HL-60 (cell line): Measurements from ENCODE around the gene ULBP2.

Source experiments
- DNase-seq, 2 experiments: peaks; one replicate each; pipeline ENCODE4 v3.0.0-alpha.2; 2010 to 2020; ENCODE audit warnings: low read depth in 1 of 2, low spot score in 1 of 2
- H3K27ac ChIP-seq: fragments of 250-450 bp; sonication (Bioruptor Pico); replicated peaks from 2 replicates; pipeline ENCODE4 v1.5.1; 2020; ENCODE audit warnings: mild to moderate bottlenecking, moderate library complexity
- H3K27me3 ChIP-seq: fragments of 250-450 bp; sonication (Bioruptor Pico); 2 replicates; pipeline ENCODE4 v1.5.1; 2021; ENCODE audit warnings: mild to moderate bottlenecking, moderate library complexity; ENCODE audit not compliant: insufficient read depth, poor library complexity, severe bottlenecking
- H3K4me3 ChIP-seq: replicated peaks from 2 replicates; pipeline ENCODE4 v1.5.1; 2011; ENCODE audit warnings: mild to moderate bottlenecking, control low read depth, low read length; ENCODE audit not compliant: insufficient read depth
- CTCF ChIP-seq: IDR thresholded peaks from one replicate; pipeline ENCODE4 v1.5.1; 2011; ENCODE audit warnings: low read length, control low read depth, inconsistent platforms; ENCODE audit not compliant: insufficient read depth
- GABPA ChIP-seq: IDR thresholded peaks from 2 replicates; pipeline ENCODE4 v1.6.1; 2012; ENCODE audit warnings: low read depth
- POLR2AphosphoS5 ChIP-seq: IDR thresholded peaks from 2 replicates; pipeline ENCODE4 v1.6.1; 2012; ENCODE audit warnings: low read depth
- REST ChIP-seq: IDR thresholded peaks from 2 replicates; pipeline ENCODE4 v1.6.1; 2012; ENCODE audit warnings: low read depth; ENCODE audit not compliant: insufficient replicate concordance
- SPI1 ChIP-seq: IDR thresholded peaks from 2 replicates; pipeline ENCODE4 v1.6.1; 2012; ENCODE audit warnings: low read depth, mild to moderate bottlenecking, borderline replicate concordance

Gene ULBP2

DNA sequence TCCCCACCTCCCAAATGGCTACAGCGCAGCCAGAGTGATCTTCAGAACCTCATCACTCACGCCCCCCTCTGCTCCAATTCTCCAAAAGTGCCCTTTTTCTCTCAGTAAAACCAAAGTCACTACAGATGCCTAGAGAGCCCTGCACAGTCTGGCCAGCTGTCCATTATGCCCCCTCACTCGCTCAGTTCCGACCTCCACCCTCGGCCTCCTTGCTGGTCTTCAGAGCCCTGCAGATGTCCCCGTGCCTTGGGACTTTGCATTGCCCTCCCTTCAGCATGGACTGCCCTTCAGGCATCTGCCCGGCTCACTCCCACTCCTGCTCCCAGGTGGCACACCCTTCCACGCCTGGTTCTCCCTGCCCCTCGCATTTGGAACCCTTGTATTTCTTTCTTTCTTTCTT lies 42.8 kb upstream of the ULBP2 start:
- no peak for DNase-seq
- H3K27ac ChIP-seq, result no peak overlapping the region
- TF ChIP-seq SPI1 (no peak), REST (no peak), POLR2AphosphoS5 (no peak), CTCF (no peak), GABPA (no peak)
- H3K4me3 ChIP-seq, result no peak overlapping the region
- peaks cover 11% of the 10 kb centered on the region for H3K27me3 ChIP-seq

DNA sequence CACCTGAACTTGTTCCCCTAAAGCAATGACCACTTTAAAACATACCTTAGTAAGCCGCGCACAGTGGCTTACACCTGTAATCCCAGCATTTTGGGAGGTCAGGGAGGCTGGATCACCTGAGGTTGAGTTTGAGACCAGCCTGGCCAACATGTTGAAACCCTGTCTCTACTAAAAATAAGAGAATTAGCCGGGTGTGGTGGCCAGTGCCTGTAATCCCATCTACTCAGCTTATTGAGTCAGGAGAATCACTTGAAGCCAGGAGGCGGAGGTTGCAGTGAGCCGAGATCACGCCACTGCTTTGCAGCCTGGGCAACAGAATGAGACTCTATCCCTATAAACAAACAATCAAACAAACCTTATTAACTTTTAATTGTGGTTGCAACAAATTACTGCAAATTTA lies 42.3 kb upstream of the ULBP2 start:
- Histone ChIP-seq H3K4me3 (no peak overlapping the region), H3K27ac (no peak overlapping the region), H3K27me3 (peaks cover 11% of the 10 kb centered on the region)
- no peak for TF ChIP-seq REST
- TF ChIP-seq SPI1, result no peak
- no peak for TF ChIP-seq POLR2AphosphoS5
- DNase-seq, result no peak

DNA sequence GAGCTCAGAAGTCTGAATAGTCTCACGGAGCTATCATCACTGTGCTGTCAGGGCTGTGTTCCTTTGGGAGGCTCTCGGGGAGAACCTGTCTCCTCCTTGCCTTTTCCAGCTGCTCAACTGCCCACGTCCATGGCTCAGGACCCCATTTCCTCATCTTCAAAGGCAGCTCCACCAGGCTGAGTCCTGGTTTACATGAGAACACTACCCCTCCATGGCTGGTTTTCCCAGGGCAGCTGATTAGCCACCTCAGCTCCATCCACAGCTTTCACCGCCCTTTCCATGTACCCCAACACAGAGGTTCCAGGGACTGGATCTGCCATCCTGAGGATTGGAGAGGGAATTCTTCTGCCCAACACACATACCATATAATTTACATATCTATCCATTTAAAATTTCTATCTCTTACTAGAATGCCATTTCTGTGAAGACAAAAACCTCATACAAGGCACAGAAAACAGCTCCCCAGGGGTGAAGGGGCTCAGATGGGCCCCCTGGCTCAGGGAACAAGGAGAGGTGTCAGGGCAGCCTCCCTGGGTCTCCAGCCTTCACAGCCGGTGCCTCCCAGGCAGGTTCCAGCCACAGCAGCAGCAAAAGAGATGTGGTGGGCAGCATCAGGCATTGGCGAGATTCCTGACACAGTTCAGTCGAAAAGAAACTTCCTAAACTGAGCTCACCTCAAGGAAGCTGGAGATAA lies 41.7 kb upstream of the ULBP2 start:
- Histone ChIP-seq H3K4me3 (no peak overlapping the region), H3K27ac (no peak overlapping the region), H3K27me3 (peaks cover 11% of the 10 kb centered on the region)
- no peak for DNase-seq
- no peak for TF ChIP-seq REST
- TF ChIP-seq SPI1, result no peak
- no peak for TF ChIP-seq GABPA
- no peak for TF ChIP-seq POLR2AphosphoS5
- TF ChIP-seq CTCF, result no peak
